ENCODE data around the gene GAB2. TPM values are rescaled to one million over a fixed set of nuclear protein-coding genes. Genes with fewer than 3 reads are reported as not detected.

GAB2 gene
- total RNA-seq, 4 donors from 2014 or later, result 18.0 to 42.4 (median 26.0) TPM

- Histone ChIP-seq H3K9me3 (no peaks in the 10 kb centered on the region), H3K36me3 (no peaks in the 10 kb centered on the region), H3K27me3 (no peaks in the 10 kb centered on the region), H3K4me3 (no peak overlapping the region), H3K4me1 (peaks cover 33 to 55% (median 45%) of the 10 kb centered on the region in 4 donors), H3K27ac (replicated peaks in 1 of 4) (no peak overlapping the region)
- DNase-seq (ENCODE audit: extremely low spot score), result no peak
- intact Hi-C loops (cut with DNase I), result no loop called here
- WGBS, result 87% methylated on average over 1 of the region's 1 CpG
- TF ChIP-seq CTCF (IDR thresholded peaks at IDR 0.05), result no peak
- no peak for TF ChIP-seq POLR2A (IDR thresholded peaks at IDR 0.05; ENCODE audit: low read depth)
- no peak for TF ChIP-seq POLR2AphosphoS5 (IDR thresholded peaks at IDR 0.05)
- TF ChIP-seq EP300 (IDR thresholded peaks at IDR 0.05), result no peak
These were observed 70.8 kb downstream of the GAB2 start for GRCh38 chr11:78346799-78347198.

GRCh38 chr11:78345450-78345849 is 72.2 kb downstream of the GAB2 start:
- Histone ChIP-seq H3K9me3 (no peaks in the 10 kb centered on the region), H3K27me3 (no peaks in the 10 kb centered on the region), H3K27ac (replicated peaks in 1 of 4) (no peak overlapping the region), H3K4me3 (no peak overlapping the region), H3K36me3 (no peaks in the 10 kb centered on the region), H3K4me1 (peaks cover 22 to 42% (median 32%) of the 10 kb centered on the region in 4 donors)
- intact Hi-C loops (cut with DNase I), result no loop called here
- TF ChIP-seq CTCF (IDR thresholded peaks at IDR 0.05), result no peak
- TF ChIP-seq EP300 (IDR thresholded peaks at IDR 0.05), result no peak
- no peak for TF ChIP-seq POLR2A (IDR thresholded peaks at IDR 0.05; ENCODE audit: low read depth)
- TF ChIP-seq POLR2AphosphoS5 (IDR thresholded peaks at IDR 0.05), result no peak
- 97% methylated on average over 3 of the region's 3 CpGs for WGBS
- no peak for DNase-seq (ENCODE audit: extremely low spot score)

- no peak for DNase-seq (ENCODE audit: extremely low spot score)
- H3K27ac ChIP-seq (replicated peaks in 1 of 4), result no peak overlapping the region
- no peaks in the 10 kb centered on the region for H3K9me3 ChIP-seq
- TF ChIP-seq POLR2A (IDR thresholded peaks at IDR 0.05; ENCODE audit: low read depth) (no peak), POLR2AphosphoS5 (IDR thresholded peaks at IDR 0.05) (no peak), EP300 (IDR thresholded peaks at IDR 0.05) (no peak), CTCF (IDR thresholded peaks at IDR 0.05) (no peak)
- H3K36me3 ChIP-seq, result no peaks in the 10 kb centered on the region
- H3K4me3 ChIP-seq, result no peak overlapping the region
- H3K4me1 ChIP-seq, result peaks cover 16 to 34% (median 25%) of the 10 kb centered on the region in 4 donors
- intact Hi-C loops (cut with DNase I), result no loop called here
- WGBS, result 92% methylated on average over 2 of the region's 2 CpGs
- H3K27me3 ChIP-seq, result no peaks in the 10 kb centered on the region
These were observed 72.9 kb downstream of the GAB2 start for GRCh38 chr11:78344676-78345075.

- 86% methylated on average over 1 of the region's 1 CpG for WGBS
- peaks cover 10 to 28% (median 21%) of the 10 kb centered on the region in 4 donors for H3K4me1 ChIP-seq
These were observed 73.5 kb downstream of the GAB2 start for GRCh38 chr11:78344094-78344493.

More at GRCh38 chr11:78344094-78344493, 73.5 kb downstream of the GAB2 start:
- Histone ChIP-seq H3K36me3 (no peaks in the 10 kb centered on the region), H3K27ac (replicated peaks in 1 of 4) (no peak overlapping the region), H3K27me3 (no peaks in the 10 kb centered on the region), H3K9me3 (no peaks in the 10 kb centered on the region), H3K4me3 (no peak overlapping the region)
- DNase-seq (ENCODE audit: extremely low spot score), result no peak
- intact Hi-C loops (cut with DNase I), result no loop called here
- TF ChIP-seq CTCF (IDR thresholded peaks at IDR 0.05), result no peak
- no peak for TF ChIP-seq POLR2A (IDR thresholded peaks at IDR 0.05; ENCODE audit: low read depth)
- no peak for TF ChIP-seq EP300 (IDR thresholded peaks at IDR 0.05)
- no peak for TF ChIP-seq POLR2AphosphoS5 (IDR thresholded peaks at IDR 0.05)
